Measurements from ENCODE around the gene CARMIL1. TPM values are rescaled to one million over a fixed set of nuclear protein-coding genes. Genes with fewer than 3 reads are reported as not detected.
A peak's percentile ranks its signal among the peaks of the same experiment; 100 is the strongest.

CARMIL1 gene
- total RNA-seq, 2 donors from 2014 or later, result 0.56 to 0.76 TPM

DNA sequence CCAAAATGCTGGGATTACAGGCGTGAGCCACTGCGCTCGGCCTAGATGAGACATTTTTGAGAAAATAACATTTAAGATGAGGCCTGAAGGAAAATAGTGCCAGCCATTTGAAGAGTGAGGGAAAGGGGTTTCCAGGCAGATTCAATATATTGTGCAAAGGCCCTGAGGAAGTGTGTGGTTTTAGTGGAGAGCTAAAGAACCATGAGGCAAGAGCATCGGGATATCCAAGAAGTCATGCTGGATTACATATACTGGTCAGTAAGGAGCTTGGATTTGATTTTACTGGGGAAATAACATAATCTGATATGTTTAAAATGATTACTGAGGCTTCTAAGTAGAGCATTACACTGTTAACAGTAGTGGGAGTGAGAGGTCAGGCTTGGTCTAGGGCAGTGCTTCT is 47.0 kb downstream of the CARMIL1 start:
- peaks cover 6 to 18% of the 10 kb centered on the region in 2 donors for H3K27me3 Mint-ChIP-seq
- DNase-seq (ENCODE audit: low spot score) (no peak), ATAC-seq (no peak)
- no peaks in the 10 kb centered on the region for H3K9me3 Mint-ChIP-seq
- H3K36me3 Mint-ChIP-seq, result no peaks in the 10 kb centered on the region
- H3K4me3 Mint-ChIP-seq, result no peak overlapping the region
- no peaks in the 10 kb centered on the region for H3K4me1 Mint-ChIP-seq (ENCODE audit: low read depth in 2 of 2)
- no peak overlapping the region for H3K27ac Mint-ChIP-seq

DNA sequence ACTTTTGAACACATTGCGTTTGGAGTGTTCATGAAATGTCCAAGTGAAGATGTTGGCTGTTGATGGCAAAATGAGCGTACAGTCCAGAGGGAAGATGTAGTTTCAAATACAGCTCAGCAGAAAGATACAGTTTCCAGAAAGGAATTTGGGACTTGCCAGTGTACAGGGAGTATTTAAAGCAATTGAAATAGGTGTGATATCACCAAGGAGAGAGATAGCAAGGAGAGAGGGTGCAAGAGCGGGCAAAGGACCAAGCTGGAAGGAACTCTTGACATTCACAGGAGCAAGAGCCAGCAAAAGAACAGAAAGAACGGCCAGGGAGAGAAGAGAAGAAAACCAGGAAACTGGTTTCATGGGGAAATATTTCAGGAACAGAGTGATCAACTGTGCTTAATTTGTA is 47.8 kb downstream of the CARMIL1 start:
- Mint-ChIP-seq H3K4me1 (ENCODE audit: low read depth in 2 of 2) (no peaks in the 10 kb centered on the region), H3K27ac (no peak overlapping the region), H3K9me3 (no peaks in the 10 kb centered on the region), H3K27me3 (peaks cover 6 to 18% of the 10 kb centered on the region in 2 donors), H3K36me3 (no peaks in the 10 kb centered on the region), H3K4me3 (no peak overlapping the region)
- no peak for ATAC-seq
- DNase-seq (ENCODE audit: low spot score), result no peak

DNA sequence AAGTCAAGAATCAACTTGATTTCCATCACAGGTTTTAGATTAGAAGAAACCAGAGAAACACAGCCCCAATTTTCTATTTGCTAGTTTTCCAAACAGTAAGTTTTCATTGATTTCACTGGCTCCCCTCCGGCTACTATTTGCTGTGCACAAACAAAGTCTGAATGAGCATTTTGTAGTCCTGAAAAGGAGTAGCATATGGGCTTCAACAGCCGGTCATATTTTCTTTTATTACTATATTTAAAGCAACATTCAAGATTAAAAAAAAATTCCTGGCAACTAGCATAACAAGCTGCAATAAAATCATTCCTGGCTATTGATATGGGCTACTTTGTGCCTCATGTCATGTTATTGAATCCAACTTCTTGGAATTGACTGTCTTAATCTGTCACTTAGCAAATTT is 48.3 kb downstream of the CARMIL1 start:
- ATAC-seq, result no peak
- Mint-ChIP-seq H3K27me3 (peaks cover 8 to 23% of the 10 kb centered on the region in 2 donors), H3K4me3 (no peak overlapping the region), H3K9me3 (no peaks in the 10 kb centered on the region), H3K36me3 (no peaks in the 10 kb centered on the region), H3K4me1 (ENCODE audit: low read depth in 2 of 2) (no peaks in the 10 kb centered on the region), H3K27ac (no peak overlapping the region)
- DNase-seq (ENCODE audit: low spot score), result no peak

DNA sequence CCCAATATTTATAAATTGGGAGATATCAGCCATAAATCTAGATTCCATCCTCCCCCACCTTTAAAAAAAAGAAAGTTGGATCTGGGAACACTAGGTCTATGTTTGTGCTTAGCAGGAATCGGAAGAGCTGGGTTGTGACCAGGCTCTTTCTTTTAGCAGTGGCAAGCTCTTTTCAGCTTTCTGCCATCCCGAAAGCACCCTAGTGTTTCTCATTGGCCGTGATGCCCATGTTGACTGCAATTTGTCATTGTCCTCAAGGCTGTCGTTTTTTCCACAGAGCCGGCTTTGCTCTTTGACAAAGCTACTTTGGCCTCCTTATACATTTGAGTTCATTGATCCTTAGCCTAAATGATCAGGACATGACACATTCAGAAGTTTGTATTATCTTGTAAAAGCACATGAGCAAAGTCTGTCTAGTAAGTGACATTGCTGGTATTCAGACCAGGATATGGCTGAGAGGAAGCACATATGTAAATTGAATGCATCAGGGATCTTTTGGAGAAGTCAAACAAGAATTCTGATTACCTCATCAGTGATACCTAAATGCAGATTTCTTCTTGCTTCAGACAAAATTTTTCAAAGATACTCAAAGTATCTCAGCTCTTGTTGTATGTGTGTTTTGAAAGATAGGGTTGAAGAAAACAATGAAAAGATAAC is 50.1 kb downstream of the CARMIL1 start:
- no peak overlapping the region for H3K4me3 Mint-ChIP-seq
- H3K9me3 Mint-ChIP-seq, result no peaks in the 10 kb centered on the region
- DNase-seq (ENCODE audit: low spot score) (no peak), ATAC-seq (no peak)
- peaks cover 8 to 23% of the 10 kb centered on the region in 2 donors for H3K27me3 Mint-ChIP-seq
- H3K4me1 Mint-ChIP-seq (ENCODE audit: low read depth in 2 of 2), result no peaks in the 10 kb centered on the region
- H3K27ac Mint-ChIP-seq, result no peak overlapping the region
- no peaks in the 10 kb centered on the region for H3K36me3 Mint-ChIP-seq

DNA sequence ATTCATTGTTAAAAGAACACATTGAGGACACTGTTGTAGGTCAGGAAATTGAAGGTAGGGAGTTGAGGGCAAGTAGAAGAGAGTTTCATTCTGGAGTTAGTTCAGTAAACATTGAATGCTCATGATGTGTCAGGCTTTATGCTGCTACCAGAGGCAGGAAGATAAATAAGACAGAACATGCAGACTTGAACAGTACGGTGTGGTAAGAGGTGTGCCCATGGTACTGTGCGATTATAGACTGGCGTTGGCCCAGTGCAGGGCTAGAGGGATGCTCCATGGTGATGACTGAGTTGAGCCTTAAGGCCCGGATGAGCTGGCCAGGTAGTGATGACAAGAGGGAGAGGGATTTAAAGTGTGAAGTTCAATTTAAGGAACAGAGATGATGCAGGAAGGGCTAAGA is 50.8 kb downstream of the CARMIL1 start:
- no peaks in the 10 kb centered on the region for H3K4me1 Mint-ChIP-seq (ENCODE audit: low read depth in 2 of 2)
- ATAC-seq (peak in 1 of 2 donors; percentile 43), DNase-seq (ENCODE audit: low spot score) (no peak)
- H3K4me3 Mint-ChIP-seq, result no peak overlapping the region
- H3K9me3 Mint-ChIP-seq, result no peaks in the 10 kb centered on the region
- H3K36me3 Mint-ChIP-seq, result no peaks in the 10 kb centered on the region
- H3K27ac Mint-ChIP-seq, result no peak overlapping the region
- peaks cover 10 to 18% of the 10 kb centered on the region in 2 donors for H3K27me3 Mint-ChIP-seq

DNA sequence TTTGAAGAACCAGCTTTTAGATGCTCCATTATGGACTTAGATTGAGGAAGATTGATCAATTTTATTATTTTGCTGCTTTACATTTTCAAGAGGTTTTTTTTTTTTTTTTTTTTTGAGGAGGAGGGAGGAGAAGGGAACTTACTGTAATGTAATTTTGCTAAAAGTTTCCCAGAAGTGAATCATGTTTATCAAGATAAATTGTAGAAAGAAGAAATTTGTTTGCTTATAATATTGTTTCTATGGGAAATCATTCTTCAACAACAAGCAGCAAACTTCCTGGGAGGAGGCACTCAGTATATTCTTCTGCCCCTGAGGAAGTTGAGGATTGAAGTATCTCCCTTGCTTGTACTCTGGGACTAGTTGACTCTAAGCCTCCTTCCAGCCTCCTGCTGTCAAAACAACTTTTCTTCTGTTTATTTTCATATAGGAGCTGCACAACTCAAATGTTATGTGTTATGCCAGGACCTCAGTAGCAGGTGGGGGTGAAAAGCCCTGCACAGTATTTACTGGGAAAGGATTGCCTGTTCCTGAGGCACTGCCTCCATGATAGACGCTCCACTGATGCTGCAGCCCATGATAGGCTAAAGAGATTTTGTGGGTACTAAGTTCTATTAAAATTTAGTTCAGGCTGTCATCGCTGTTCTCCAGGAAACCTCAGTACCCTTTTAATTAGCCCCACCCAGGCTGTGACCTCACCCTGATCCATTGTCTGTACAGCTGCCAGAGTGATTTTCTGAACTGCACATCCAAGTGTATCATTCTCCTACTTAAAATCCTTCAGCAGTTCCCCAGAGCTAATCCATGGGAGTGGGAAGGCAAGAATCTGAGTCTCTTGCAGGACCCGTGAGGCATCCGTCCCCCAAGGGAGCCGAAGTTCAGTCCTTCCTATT is 51.9 kb downstream of the CARMIL1 start:
- ATAC-seq, result no peak
- no peaks in the 10 kb centered on the region for H3K9me3 Mint-ChIP-seq

DNA sequence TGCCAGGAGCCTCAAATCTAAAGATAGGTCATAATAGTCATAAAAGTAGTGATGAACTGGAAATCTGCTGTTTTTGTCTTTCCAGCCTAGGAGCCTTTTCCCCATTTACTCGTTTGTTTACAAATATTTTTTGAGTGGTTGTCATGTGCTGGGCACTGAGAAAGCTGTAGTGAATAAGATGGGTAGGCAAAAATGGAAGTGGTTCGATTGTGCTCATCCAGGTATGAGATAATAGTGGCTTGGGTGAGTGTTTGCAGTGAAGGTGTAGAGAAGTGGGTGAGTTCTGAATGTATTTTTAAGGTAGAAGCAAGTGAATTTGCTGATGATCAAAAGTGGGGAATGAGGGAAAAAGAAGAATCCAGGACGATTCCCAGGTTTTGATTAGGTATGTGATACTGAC is 53.0 kb downstream of the CARMIL1 start:
- no peaks in the 10 kb centered on the region for H3K4me1 Mint-ChIP-seq (ENCODE audit: low read depth in 2 of 2)
- no peak overlapping the region for H3K27ac Mint-ChIP-seq
- H3K27me3 Mint-ChIP-seq, result peaks cover 12 to 26% of the 10 kb centered on the region in 2 donors
- ATAC-seq (no peak), DNase-seq (ENCODE audit: low spot score) (no peak)
- no peaks in the 10 kb centered on the region for H3K36me3 Mint-ChIP-seq
- no peak overlapping the region for H3K4me3 Mint-ChIP-seq
- no peaks in the 10 kb centered on the region for H3K9me3 Mint-ChIP-seq

More for the DNA sequence above, 51.9 kb downstream of the CARMIL1 start:
- no peak overlapping the region for H3K27ac Mint-ChIP-seq
- no peaks in the 10 kb centered on the region for H3K4me1 Mint-ChIP-seq (ENCODE audit: low read depth in 2 of 2)
- peaks cover 12 to 22% of the 10 kb centered on the region in 2 donors for H3K27me3 Mint-ChIP-seq
- no peak overlapping the region for H3K4me3 Mint-ChIP-seq
- no peaks in the 10 kb centered on the region for H3K36me3 Mint-ChIP-seq
- no peak for DNase-seq (ENCODE audit: low spot score)

DNA sequence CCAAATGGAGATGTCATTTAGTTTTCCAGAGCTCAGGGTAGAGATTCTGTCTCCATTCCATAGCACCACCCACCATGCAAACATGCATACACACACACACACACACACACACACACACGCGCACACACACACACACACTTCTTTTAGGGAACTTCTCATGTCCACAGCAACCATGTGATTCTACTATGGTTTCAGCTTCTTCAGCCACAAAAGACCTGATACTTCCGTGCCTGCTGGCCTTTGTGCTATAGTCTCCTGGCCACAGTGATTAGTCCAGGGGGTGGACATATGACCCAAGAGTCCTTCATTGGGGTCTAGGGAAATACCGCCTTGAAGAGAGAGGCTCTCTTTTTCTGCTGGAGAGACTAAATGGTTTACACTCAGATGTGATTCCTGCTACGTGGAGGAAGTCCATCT is 53.5 kb downstream of the CARMIL1 start:
- H3K36me3 Mint-ChIP-seq, result no peaks in the 10 kb centered on the region

DNA sequence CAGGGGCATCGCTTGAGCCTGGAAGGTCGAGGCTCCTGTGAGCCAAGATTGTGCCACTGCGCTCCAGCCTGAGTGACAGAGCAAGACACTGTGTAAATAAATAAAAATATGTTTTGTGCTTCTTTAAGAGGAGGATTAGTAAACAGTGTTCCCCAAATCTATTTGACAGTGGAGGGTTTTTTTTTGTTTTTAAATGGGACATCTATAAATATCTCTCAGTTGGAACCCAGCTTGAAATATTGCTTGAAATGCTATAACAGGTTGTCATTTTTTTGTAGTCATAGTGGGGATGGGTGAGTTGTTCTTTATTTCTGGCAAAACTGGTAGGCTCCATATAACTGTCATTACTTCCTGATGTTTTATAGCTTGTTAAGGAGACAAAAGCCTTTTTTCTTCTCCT is 54.3 kb downstream of the CARMIL1 start:
- Mint-ChIP-seq H3K27ac (no peak overlapping the region), H3K9me3 (no peaks in the 10 kb centered on the region), H3K27me3 (peaks cover 12 to 26% of the 10 kb centered on the region in 2 donors), H3K4me3 (no peak overlapping the region), H3K36me3 (no peaks in the 10 kb centered on the region), H3K4me1 (ENCODE audit: low read depth in 2 of 2) (no peaks in the 10 kb centered on the region)
- no peak for DNase-seq (ENCODE audit: low spot score)
- ATAC-seq, result no peak

More for the DNA sequence above, 53.5 kb downstream of the CARMIL1 start:
- ATAC-seq (no peak), DNase-seq (ENCODE audit: low spot score) (no peak)
- no peaks in the 10 kb centered on the region for H3K9me3 Mint-ChIP-seq
- H3K4me1 Mint-ChIP-seq (ENCODE audit: low read depth in 2 of 2), result no peaks in the 10 kb centered on the region
- H3K4me3 Mint-ChIP-seq, result no peak overlapping the region
- no peak overlapping the region for H3K27ac Mint-ChIP-seq
- H3K27me3 Mint-ChIP-seq, result peaks cover 12 to 26% of the 10 kb centered on the region in 2 donors

DNA sequence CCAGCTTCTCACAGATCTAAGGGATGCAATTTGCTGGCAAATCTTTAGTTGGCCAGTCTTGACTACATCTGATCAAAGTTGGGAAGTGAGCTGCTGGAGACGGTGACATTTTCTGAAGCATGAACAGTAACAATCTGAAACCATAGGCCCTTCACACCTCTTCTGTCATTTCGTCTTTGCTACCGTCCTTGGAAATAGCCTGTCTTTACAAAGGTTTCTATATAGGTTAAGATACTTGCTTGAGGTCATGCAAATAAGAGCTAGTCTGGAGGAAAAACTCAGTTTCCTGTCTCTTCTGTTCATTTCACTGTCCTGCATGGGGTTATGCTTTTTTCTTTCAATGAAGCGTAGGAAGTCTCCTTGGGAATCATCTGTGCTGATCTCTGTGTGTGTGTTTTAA is 55.6 kb downstream of the CARMIL1 start:
- H3K27ac Mint-ChIP-seq, result no peak overlapping the region
- no peak overlapping the region for H3K4me3 Mint-ChIP-seq
- no peak for ATAC-seq
- H3K9me3 Mint-ChIP-seq, result no peaks in the 10 kb centered on the region
- no peaks in the 10 kb centered on the region for H3K36me3 Mint-ChIP-seq
- no peaks in the 10 kb centered on the region for H3K4me1 Mint-ChIP-seq (ENCODE audit: low read depth in 2 of 2)
- no peak for DNase-seq (ENCODE audit: low spot score)
- peaks cover 10 to 22% of the 10 kb centered on the region in 2 donors for H3K27me3 Mint-ChIP-seq

DNA sequence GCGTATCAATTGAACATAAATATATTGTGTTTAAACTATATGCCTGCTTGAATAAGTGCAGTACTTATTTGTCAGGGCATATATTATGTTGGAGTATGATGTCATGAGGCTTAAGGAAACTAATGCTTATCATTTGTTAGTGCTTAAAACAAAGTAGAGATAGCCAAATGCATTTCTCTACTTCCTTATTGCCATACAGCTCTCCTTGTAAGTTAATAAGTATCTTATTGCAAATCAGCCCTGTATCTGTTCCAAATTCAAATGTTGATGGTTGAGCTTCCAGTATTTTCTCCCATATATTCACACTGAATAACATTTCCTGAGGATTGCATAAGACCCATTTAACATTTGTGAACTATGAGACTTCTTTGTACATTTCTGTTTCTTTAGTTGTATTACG is 57.8 kb downstream of the CARMIL1 start:
- Mint-ChIP-seq H3K27ac (no peak overlapping the region), H3K36me3 (no peaks in the 10 kb centered on the region), H3K4me1 (ENCODE audit: low read depth in 2 of 2) (no peaks in the 10 kb centered on the region), H3K4me3 (no peak overlapping the region), H3K27me3 (peaks cover 5 to 15% of the 10 kb centered on the region in 2 donors), H3K9me3 (no peaks in the 10 kb centered on the region)
- ATAC-seq (no peak), DNase-seq (ENCODE audit: low spot score) (no peak)

DNA sequence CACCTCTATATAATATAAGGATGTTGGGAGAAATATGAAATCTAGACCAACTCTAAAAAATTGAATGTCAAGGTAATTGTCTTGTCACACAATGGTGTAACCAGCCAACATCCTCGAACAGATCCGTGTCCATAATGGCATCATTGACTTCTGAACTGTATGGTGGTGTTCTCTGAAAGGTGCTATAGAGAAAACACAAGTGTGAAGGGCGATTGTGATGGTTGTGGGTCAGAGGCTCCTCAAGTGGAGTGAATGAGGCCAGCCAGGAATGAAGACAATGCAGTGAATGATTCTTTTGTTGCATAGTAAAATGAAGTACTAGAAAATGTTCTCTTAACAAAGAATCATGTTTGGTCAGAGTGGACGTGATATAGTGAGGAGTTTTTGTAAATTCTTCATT is 58.3 kb downstream of the CARMIL1 start:
- DNase-seq (ENCODE audit: low spot score), result no peak
- ATAC-seq, result no peak
- Mint-ChIP-seq H3K4me3 (no peak overlapping the region), H3K27me3 (peaks cover 3 to 11% of the 10 kb centered on the region in 2 donors), H3K27ac (no peak overlapping the region), H3K9me3 (no peaks in the 10 kb centered on the region), H3K36me3 (no peaks in the 10 kb centered on the region), H3K4me1 (ENCODE audit: low read depth in 2 of 2) (no peaks in the 10 kb centered on the region)

DNA sequence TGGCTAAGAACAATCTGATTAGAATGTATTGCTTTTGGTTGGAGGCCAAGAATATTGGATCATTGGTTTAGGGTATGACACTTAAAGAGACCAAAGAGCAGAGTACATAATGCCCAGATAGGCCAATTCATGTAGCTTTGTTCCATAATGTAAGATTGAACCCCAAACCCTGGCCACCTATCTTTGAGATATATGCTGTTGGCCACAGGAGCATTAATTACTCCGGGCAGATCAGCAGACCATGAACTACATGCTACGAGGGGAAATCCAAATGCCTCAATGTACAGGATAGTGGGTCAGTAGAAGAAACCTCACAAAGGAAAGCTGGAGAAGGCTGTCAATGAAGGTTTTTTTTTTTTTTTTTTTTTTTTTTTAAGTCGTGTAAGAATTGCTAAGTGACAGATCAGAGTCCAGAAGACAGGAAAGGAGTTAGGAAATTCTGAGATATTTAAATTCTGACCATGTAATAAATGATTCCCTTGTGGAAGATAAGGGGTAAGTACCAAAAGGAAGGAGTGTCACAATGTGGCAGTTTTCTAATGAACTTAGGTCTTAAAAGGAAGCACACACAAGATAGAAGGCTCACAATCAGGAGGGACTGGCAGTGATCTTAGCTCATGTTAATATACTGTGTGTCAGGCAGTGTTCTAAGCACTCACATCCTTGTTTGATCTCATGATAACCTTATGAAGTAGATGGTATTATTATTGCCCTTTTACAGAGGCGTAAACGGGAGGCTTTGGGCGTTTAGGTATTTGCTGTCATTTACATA is 61.4 kb downstream of the CARMIL1 start:
- H3K4me3 Mint-ChIP-seq, result no peak overlapping the region
- no peaks in the 10 kb centered on the region for H3K4me1 Mint-ChIP-seq (ENCODE audit: low read depth in 2 of 2)
- peaks cover 0 to 8% of the 10 kb centered on the region in 2 donors for H3K27me3 Mint-ChIP-seq
- ATAC-seq (no peak), DNase-seq (ENCODE audit: low spot score) (no peak)
- no peaks in the 10 kb centered on the region for H3K36me3 Mint-ChIP-seq
- H3K9me3 Mint-ChIP-seq, result no peaks in the 10 kb centered on the region
- no peak overlapping the region for H3K27ac Mint-ChIP-seq

DNA sequence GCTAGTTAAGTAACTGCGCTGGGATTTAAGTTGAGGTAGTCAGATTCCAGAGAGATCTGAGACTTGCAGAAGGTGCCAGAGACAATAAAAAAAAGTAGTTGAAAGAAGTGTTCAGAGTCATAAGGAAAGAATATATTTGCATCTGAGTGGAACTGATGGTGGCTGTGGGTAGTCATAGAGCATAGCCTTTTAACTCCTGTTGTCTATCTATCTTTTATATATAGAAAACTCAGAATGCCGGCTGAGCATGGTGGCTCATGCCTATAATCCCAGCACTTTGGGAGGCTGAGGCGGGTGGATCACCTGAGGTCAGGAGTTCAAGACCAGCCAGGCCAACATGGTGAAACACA is 62.0 kb downstream of the CARMIL1 start:
- no peaks in the 10 kb centered on the region for H3K36me3 Mint-ChIP-seq
- H3K4me1 Mint-ChIP-seq (ENCODE audit: low read depth in 2 of 2), result no peaks in the 10 kb centered on the region
- no peaks in the 10 kb centered on the region for H3K9me3 Mint-ChIP-seq
- ATAC-seq (no peak), DNase-seq (ENCODE audit: low spot score) (no peak)
- H3K27ac Mint-ChIP-seq, result no peak overlapping the region
- no peak overlapping the region for H3K4me3 Mint-ChIP-seq
- H3K27me3 Mint-ChIP-seq, result peaks cover 0 to 2% of the 10 kb centered on the region in 2 donors
